ENCODE results near the gene ADH1A.
"Not testable (repeated sequence)": the region's sequence is repeated elsewhere in the genome, so short reads cannot be mapped to it uniquely, and the experiment has no call there.

ADH1A gene

GRCh38 chr4:99290848-99291786 lies at the start of gene ADH1A:
Gene ADH1A, minus strand, starts transcription at chr4:99290985. Its CDS starts 71 bp downstream, at chr4:99290914.
- DNase-seq = no peak

DNA sequence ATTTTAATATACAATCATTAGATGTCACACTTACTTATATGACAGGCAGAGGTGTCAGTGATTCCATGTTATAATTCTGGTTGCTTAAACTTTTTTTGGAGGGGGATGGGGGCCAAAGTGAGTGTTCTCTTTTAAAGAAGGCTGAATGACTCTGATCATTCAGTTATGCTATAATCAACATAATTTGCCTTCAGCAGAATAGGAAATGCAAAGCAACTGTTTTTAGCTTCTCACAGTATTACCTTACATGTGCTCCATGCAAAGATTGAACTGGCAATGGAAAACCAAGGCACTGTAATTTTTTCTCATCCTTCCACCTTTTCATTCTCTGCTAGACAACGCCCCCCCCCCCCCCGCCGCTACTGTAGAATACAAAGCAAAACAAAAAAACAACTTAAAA lies 48.4 kb upstream of the ADH1A start:
- no peak for DNase-seq

- no peak for DNase-seq
Observed at GRCh38 chr4:99336553-99336952, 45.8 kb upstream of the ADH1A start.

- no peak for DNase-seq
Observed at GRCh38 chr4:99334880-99335279, 44.1 kb upstream of the ADH1A start.

DNA sequence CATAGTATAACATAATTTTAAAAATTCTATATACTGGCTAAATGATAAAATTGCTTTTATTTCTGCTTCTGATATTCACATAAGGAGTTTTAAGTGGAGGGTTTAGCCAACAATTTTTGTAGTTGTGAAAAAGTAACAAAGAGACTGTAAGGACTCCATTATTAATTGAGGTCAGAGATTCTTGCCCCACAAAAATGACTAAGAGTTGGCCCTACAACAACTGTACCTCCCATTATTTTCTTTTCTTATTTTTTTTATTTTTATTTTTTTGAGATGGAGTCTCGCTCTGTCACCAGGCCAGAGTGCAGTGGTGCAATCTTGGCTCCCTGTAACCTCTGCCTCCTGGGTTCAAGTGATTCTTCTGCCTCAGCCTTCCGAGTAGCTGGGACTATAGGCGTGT lies 39.9 kb upstream of the ADH1A start:
- no peak for DNase-seq

- no peak for DNase-seq
Observed at GRCh38 chr4:99329876-99330275, 39.1 kb upstream of the ADH1A start.

- DNase-seq = no peak
Observed at GRCh38 chr4:99324979-99325378, 34.2 kb upstream of the ADH1A start.

DNA sequence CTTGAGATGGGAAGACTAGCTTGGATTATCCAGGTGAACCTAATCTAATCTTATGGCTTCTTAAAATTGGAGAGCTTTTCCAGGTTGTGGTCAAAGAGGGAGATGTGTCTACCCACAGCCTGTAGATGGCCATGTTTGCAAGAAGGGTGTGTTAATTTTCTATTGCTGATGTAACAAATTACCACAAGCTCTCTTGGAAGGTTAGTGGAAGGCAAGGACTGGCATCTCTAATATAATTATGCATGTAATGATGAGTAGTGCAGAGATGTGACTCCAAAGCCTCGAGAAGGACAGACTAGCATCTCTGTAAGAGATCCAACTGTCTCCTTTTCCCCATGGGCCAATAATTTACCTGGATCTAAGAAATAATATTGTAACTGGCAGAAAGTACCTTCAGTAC lies 33.6 kb upstream of the ADH1A start:
- DNase-seq = no peak

GRCh38 chr4:99323756-99324155 lies 33.0 kb upstream of the ADH1A start:
- DNase-seq = no peak

GRCh38 chr4:99321241-99322191 lies 30.7 kb upstream of the ADH1A start, which contains the start of gene ADH1B:
Gene ADH1B, minus strand, starts transcription at chr4:99321401. Its CDS starts 70 bp downstream, at chr4:99321331.
- DNase-seq = no peak

DNA sequence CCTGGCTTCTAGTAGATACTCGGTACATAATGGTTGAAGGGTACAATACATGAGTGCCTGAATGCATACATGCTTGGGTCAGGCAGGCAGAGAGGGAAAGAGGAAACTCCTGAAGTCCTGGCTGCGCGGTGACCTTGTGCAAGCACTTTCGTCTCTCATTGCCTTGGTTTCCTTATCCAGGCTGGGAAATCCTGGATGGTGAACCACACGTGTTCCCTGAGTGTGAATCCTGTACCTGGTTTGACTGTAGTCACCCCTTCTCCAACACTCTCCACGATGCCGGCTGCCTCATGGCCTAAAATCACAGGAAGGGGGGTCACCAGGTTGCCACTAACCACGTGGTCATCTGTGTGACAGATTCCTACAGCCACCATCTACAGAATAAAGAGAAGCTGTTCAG lies 27.0 kb upstream of the ADH1A start:
- DNase-seq = not testable (repeated sequence)

DNA sequence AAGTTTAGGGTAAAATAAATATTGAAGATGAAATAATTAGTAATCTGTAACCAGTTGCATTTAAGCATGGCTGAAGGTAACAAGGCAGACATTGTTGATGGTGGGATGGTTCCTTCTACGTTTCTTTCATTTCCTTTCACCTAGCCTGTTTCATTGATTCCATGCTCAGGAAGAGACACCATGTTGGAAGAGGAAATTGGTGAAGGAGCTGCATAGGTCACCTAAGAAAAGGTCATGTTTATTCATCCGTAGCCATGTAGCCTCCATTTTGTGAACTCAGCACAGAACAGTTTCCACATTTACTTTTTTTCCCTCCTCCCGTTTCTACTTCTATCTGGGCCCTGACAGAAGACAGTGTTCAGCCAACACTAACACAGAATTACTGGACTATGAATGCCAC lies 26.6 kb upstream of the ADH1A start:
- no peak for DNase-seq

- no peak for DNase-seq
Observed at GRCh38 chr4:99315839-99316238, 25.1 kb upstream of the ADH1A start.

DNA sequence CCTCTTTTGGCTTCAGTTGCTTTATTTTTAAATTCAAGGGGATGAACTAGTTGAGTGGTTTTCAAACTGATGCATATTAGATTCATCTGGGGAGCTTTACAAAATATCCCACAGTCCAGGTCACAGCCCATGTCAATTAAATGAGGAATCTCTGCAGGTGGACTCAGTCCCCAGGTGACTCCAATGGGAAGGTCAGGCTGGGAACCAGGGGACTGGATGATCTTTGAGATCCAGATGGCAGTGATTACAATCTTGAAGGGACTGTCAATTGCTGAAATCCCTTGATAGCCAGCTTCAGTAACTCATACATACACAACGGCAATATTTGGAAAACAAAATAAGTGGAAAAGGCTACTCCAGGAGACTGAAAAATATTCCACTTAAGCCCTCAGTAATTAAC lies 23.4 kb upstream of the ADH1A start:
- no peak for DNase-seq

DNA sequence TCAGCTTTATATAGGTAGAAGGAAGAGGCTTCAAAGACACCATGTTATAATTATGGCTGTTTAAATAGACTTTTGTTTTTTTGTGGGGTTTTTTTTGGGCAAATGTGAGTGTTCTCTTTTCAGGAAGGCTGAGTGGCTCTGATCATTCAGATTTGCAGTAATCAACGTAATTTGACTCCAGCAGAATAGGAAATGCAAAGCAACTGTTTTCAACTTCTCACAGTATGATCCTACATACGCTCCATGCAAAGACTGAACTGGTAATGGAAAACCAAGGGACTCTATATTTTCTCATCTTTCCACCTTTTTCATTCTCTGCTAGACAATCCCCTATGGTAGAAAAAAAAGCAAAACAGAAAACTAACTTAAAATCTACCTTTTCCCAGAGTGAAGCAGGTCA lies 19.6 kb upstream of the ADH1A start:
- DNase-seq = no peak

- no peak for DNase-seq
Observed at GRCh38 chr4:99305638-99306400, 15.0 kb upstream of the ADH1A start.

DNA sequence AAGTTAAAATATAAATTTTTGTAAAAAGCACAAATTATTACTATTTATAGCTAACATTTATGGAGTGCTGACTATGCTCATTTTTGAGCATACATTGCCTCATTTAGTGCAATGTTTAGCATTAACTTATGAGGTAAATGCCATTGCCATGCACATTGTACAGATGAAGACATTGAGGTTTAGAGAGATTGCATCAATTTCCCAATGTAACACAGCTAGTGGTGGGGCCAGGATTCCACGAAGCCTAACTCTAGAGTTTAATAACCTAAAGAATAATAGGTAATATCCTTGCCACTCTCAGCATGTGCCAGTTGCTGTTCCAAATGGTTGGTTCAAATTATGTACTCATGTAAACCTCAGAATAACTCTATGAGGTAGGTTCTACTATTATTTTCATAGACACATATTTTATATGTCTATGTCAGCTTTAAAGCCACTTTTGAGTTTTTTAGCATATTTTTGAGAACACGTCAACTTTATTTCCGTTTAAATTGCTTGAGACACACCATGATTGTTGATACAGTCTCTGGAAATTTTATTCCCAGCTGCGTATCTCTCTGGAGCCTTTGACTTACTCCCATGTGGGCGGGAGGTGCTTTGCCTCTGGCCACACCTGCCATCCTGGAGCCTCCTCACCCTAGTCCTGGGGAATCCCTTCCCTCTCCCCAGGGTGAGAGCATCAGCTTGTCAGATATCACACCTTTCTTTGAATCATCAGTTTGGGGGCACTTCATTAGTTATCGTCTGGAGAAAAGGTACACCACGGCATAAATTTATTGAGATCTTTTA lies 10.8 kb upstream of the ADH1A start:
- DNase-seq = no peak

- no peak for DNase-seq
Observed at GRCh38 chr4:99300934-99301333, 10.1 kb upstream of the ADH1A start.

- DNase-seq = no peak
Observed at GRCh38 chr4:99293357-99293756, 2.6 kb upstream of the ADH1A start.

DNA sequence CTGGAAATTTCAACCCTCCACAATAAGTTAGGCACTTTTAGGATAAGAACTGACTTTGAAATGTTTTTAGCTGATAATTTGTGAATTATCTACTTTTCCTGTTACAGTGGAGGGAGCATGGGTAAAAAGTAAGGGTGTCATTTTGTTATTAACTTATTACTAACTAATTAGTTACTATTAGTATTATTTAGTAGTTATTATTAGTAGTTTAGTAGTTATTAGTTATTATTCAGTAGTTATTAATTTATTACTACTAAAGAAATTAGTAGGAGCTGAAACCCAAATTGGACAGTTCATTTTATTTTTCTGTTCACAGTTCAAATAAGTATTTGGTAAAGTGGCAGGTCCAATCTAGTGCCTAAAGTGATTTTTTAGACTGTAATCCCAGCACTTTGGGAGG lies 5.4 kb downstream of the ADH1A start:
- no peak for DNase-seq

GRCh38 chr4:99282731-99283130 lies 8.1 kb downstream of the ADH1A start:
- no peak for DNase-seq

- no peak for DNase-seq
Observed at GRCh38 chr4:99281261-99281660, 9.5 kb downstream of the ADH1A start.
